ENCODE measurements around the gene FAM200C. TPM values are rescaled to one million over a fixed set of nuclear protein-coding genes. Genes with fewer than 3 reads are reported as not detected.

The FAM200C gene
- total RNA-seq, 1 experiment from 2014 or later, result 1.5 TPM

- H3K9me3 ChIP-seq (ENCODE audit: low read length), result no peaks in the 10 kb centered on the region
- TF ChIP-seq EZH2phosphoT487 (IDR thresholded peaks at IDR 0.05; ENCODE audit: borderline replicate concordance, low read length) (no peak), CTCF (conservative IDR thresholded peaks at IDR 0.05; ENCODE audit: low read depth, low read length) (no peak), EZH2 (IDR thresholded peaks at IDR 0.05; ENCODE audit: low read length, unreplicated experiment) (no peak)
- H3K4me3 ChIP-seq (ENCODE audit: low read length), result no peak overlapping the region
- no TSS peak for BruUV-seq (replicated peaks)
- intact Hi-C loops (cut with micrococcal nuclease), result no loop called here
- H3K9me2 ChIP-seq (replicated peaks; ENCODE audit: low read length), result no peaks in the 10 kb centered on the region
- H4K20me1 ChIP-seq (ENCODE audit: low read length), result no peaks in the 10 kb centered on the region
- H2AFZ ChIP-seq (ENCODE audit: low read length), result no peak overlapping the region
- no peaks in the 10 kb centered on the region for H3K4me1 ChIP-seq (ENCODE audit: insufficient read depth, low read length)
- no peaks in the 10 kb centered on the region for H3K36me3 ChIP-seq (ENCODE audit: low read depth, low read length)
- no peak overlapping the region for H3K27ac ChIP-seq (ENCODE audit: low read length)
- ATAC-seq (no peak), DNase-seq (no peak)
- ChIA-PET CTCF (no interaction called here), POLR2A (ENCODE audit: unreplicated experiment) (no interaction called here)
- no peak overlapping the region for H3K9ac ChIP-seq (ENCODE audit: low read length)
- no peaks in the 10 kb centered on the region for H3K27me3 ChIP-seq (ENCODE audit: low read length)
- H3K4me2 ChIP-seq (ENCODE audit: low read length), result no peak overlapping the region
- H3F3A ChIP-seq (ENCODE audit: low read length, unreplicated experiment), result no peaks in the 10 kb centered on the region
- H3K79me2 ChIP-seq (ENCODE audit: low read length), result no peaks in the 10 kb centered on the region
These were observed 44.6 kb upstream of the FAM200C start for GRCh38 chr5:160444407-160444806.

- DNase-seq, result no peak
- no peak for ATAC-seq
- TF ChIP-seq EZH2 (IDR thresholded peaks at IDR 0.05; ENCODE audit: low read length, unreplicated experiment), result no peak
- TF ChIP-seq CTCF (conservative IDR thresholded peaks at IDR 0.05; ENCODE audit: low read depth, low read length), result no peak
- no peak for TF ChIP-seq EZH2phosphoT487 (IDR thresholded peaks at IDR 0.05; ENCODE audit: borderline replicate concordance, low read length)
These were observed 43.1 kb upstream of the FAM200C start for GRCh38 chr5:160442824-160443431.

GRCh38 chr5:160441311-160441781 lies 41.5 kb upstream of the FAM200C start:
- intact Hi-C loops (cut with micrococcal nuclease), result no loop called here
- no peaks in the 10 kb centered on the region for H3K9me2 ChIP-seq (replicated peaks; ENCODE audit: low read length)
- no peak overlapping the region for H3K9ac ChIP-seq (ENCODE audit: low read length)
- no peak overlapping the region for H3K27ac ChIP-seq (ENCODE audit: low read length)
- CTCF ChIA-PET, result no interaction called here
- H2AFZ ChIP-seq (ENCODE audit: low read length), result no peak overlapping the region
- no peaks in the 10 kb centered on the region for H3K36me3 ChIP-seq (ENCODE audit: low read depth, low read length)
- no peak overlapping the region for H3K4me2 ChIP-seq (ENCODE audit: low read length)
- no peaks in the 10 kb centered on the region for H3F3A ChIP-seq (ENCODE audit: low read length, unreplicated experiment)
- no peak overlapping the region for H3K4me3 ChIP-seq (ENCODE audit: low read length)
- ATAC-seq, result no peak
- BruUV-seq (replicated peaks), result no TSS peak
- H3K4me1 ChIP-seq (ENCODE audit: insufficient read depth, low read length), result peaks cover 6% of the 10 kb centered on the region; the same call in 1 of the 2 replicates
- no peak for TF ChIP-seq CTCF (conservative IDR thresholded peaks at IDR 0.05; ENCODE audit: low read depth, low read length)
- no peak for TF ChIP-seq EZH2phosphoT487 (IDR thresholded peaks at IDR 0.05; ENCODE audit: borderline replicate concordance, low read length)
- TF ChIP-seq EZH2 (IDR thresholded peaks at IDR 0.05; ENCODE audit: low read length, unreplicated experiment), result no peak
- POLR2A ChIA-PET (ENCODE audit: unreplicated experiment), result no interaction called here
- H3K9me3 ChIP-seq (ENCODE audit: low read length), result no peaks in the 10 kb centered on the region
- no peak for DNase-seq
- no peaks in the 10 kb centered on the region for H3K79me2 ChIP-seq (ENCODE audit: low read length)
- no peaks in the 10 kb centered on the region for H4K20me1 ChIP-seq (ENCODE audit: low read length)
- H3K27me3 ChIP-seq (ENCODE audit: low read length), result no peaks in the 10 kb centered on the region

More at GRCh38 chr5:160442824-160443431, 43.1 kb upstream of the FAM200C start:
- Histone ChIP-seq H3K9me2 (replicated peaks; ENCODE audit: low read length) (no peaks in the 10 kb centered on the region), H3K4me1 (ENCODE audit: insufficient read depth, low read length) (peaks cover 6% of the 10 kb centered on the region; the same call in 1 of the 2 replicates), H3K27ac (ENCODE audit: low read length) (no peak overlapping the region), H4K20me1 (ENCODE audit: low read length) (no peaks in the 10 kb centered on the region), H2AFZ (ENCODE audit: low read length) (no peak overlapping the region), H3K4me2 (ENCODE audit: low read length) (no peak overlapping the region), H3K4me3 (ENCODE audit: low read length) (no peak overlapping the region), H3K9me3 (ENCODE audit: low read length) (no peaks in the 10 kb centered on the region), H3F3A (ENCODE audit: low read length, unreplicated experiment) (no peaks in the 10 kb centered on the region), H3K36me3 (ENCODE audit: low read depth, low read length) (no peaks in the 10 kb centered on the region), H3K79me2 (ENCODE audit: low read length) (no peaks in the 10 kb centered on the region), H3K27me3 (ENCODE audit: low read length) (no peaks in the 10 kb centered on the region), H3K9ac (ENCODE audit: low read length) (no peak overlapping the region)
- no TSS peak for BruUV-seq (replicated peaks)
- intact Hi-C loops (cut with micrococcal nuclease), result no loop called here
- POLR2A ChIA-PET (ENCODE audit: unreplicated experiment), result no interaction called here
- CTCF ChIA-PET, result no interaction called here
